AG09309 (cell line): ENCODE data around the gene MRPL36.

Experiments used
- DNase-seq: peaks from one replicate; pipeline ENCODE4 v3.0.0-alpha.2; 2010; ENCODE audit warnings: low read depth
- H3K4me3 ChIP-seq: 2 replicates; pipeline ENCODE4 v1.5.1; 2011; ENCODE audit warnings: mild to moderate bottlenecking, low read depth, low read length, moderate library complexity; ENCODE audit not compliant: control insufficient read depth
- TF ChIP-seq, protein P1 (sequence below): IDR thresholded peaks from 2 replicates; pipeline ENCODE4 v1.5.1; 2011; ENCODE audit warnings: mild to moderate bottlenecking, low read depth, low read length, inconsistent platforms; ENCODE audit not compliant: insufficient read depth, control insufficient read depth; ENCODE audit errors: missing control alignments

The MRPL36 gene

DNA sequence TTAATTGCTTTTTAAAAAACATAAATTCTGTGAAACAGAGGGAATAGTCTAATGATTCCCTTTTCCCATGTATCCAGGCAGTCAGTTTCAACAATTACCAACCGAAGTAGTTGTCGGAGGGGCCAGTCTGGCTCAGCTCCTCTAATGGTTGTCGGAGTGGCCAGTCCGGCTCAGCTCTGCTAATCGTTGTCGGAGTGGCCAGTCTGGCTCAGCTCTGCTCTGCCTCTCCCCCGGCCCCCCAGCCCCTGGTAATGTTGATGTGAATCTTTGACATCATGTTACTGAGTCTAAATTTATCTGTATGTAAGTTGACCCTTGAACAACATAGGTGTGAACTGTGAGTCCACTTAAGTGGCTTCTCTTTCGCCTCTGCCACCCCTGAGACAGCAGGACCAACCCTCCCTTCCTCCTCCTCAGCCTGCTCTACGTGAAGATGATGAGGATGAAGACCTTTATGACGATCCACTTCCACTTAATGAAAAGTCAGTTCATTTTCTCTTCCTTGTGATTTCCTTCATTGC lies 11.0 kb upstream of the MRPL36 start:
- no peak overlapping the region for H3K4me3 ChIP-seq
- TF ChIP-seq, protein P1, sequence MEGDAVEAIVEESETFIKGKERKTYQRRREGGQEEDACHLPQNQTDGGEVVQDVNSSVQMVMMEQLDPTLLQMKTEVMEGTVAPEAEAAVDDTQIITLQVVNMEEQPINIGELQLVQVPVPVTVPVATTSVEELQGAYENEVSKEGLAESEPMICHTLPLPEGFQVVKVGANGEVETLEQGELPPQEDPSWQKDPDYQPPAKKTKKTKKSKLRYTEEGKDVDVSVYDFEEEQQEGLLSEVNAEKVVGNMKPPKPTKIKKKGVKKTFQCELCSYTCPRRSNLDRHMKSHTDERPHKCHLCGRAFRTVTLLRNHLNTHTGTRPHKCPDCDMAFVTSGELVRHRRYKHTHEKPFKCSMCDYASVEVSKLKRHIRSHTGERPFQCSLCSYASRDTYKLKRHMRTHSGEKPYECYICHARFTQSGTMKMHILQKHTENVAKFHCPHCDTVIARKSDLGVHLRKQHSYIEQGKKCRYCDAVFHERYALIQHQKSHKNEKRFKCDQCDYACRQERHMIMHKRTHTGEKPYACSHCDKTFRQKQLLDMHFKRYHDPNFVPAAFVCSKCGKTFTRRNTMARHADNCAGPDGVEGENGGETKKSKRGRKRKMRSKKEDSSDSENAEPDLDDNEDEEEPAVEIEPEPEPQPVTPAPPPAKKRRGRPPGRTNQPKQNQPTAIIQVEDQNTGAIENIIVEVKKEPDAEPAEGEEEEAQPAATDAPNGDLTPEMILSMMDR = no peak

DNA sequence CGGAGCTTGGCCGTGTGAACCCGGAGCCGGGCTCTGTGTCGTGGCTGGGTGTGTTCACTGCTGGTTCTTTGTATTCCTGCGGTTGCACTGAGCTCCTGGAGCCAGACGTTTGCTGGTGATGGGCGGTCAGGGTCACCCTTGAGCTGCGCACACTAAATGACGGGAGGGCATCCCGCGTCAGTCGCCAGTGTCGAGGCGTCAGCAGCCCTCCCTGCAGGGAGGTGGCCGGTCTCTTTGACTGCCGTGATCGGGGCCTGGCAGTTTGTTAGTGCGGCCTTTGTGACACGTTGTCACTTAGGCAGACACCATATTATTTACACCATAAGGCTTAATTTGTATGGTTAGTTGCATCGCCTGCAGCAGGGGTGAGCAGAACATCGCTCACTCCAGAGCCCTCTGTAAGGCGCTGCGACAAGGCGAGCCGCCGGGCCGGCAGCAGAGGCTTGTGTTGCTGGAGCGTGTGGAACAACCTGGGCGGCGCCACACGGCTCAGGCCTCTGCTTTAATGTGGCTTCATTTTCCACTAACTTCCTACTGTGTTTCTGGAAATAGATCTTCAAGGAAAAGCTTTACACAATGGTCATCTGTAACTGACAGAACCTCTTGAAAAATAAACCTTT lies 9.9 kb upstream of the MRPL36 start:
- DNase-seq = no peak
- TF ChIP-seq, protein P1 = no peak

More for the DNA sequence above, 11.0 kb upstream of the MRPL36 start:
- no peak for DNase-seq

DNA sequence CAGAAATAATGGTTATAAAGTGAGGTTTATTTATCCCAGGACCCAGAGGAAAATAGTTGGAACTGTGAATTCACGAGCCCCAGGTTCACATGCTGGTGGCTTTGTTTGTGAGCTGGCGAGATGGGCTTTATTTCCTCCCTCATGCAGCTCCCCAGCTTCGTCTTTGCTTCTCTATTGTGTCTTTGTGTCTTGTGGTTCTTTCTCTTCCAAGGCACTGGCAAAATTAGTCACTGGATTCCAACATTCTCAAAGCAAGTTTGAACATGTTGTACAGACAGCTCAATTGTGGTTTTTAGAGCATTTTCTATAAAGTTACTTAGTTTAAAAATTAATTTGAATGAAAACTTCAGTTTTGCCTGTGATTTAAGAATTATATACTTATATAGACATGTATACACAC lies 8.8 kb upstream of the MRPL36 start:
- no peak for DNase-seq
- H3K4me3 ChIP-seq = no peak overlapping the region
- TF ChIP-seq, protein P1 = no peak

More for the DNA sequence above, 9.9 kb upstream of the MRPL36 start:
- H3K4me3 ChIP-seq = no peak overlapping the region

DNA sequence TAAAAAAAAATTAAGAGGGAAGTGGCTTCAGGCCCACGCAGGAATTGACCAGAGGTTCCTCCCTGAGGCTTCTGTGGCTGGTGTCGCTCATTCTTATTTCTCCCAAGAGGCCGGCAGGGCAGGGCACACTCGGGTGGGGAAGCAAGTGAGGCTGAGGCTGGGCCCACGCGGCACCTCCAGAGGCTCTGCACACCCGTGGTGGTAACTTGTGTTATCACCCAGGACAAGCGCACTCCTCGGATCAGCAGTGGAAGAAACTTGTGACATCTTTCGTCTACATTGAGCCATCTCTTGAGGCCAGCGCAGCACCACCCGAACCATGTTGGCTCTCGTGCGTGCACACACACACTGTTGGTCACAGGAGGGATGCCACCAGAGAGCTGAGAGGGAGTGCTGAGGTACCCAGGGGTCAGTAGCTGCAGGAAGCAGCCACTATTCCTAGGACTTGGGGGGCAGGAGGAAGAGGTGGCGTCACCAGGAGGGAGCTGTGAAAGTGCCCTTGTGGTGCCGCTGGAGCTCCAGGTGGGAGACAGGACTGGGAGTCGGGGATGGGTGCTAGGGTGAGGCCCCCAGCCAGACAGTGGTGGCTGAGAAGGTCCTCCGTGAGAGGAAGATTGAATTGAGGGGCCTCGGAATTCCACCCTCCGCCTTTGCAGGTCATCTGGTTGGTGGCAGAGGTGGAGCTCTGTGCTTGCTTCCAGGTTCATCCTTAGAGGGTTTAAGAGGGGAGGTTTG lies 8.0 kb upstream of the MRPL36 start:
- no peak for DNase-seq
- TF ChIP-seq, protein P1 = no peak
- H3K4me3 ChIP-seq = no peak overlapping the region

DNA sequence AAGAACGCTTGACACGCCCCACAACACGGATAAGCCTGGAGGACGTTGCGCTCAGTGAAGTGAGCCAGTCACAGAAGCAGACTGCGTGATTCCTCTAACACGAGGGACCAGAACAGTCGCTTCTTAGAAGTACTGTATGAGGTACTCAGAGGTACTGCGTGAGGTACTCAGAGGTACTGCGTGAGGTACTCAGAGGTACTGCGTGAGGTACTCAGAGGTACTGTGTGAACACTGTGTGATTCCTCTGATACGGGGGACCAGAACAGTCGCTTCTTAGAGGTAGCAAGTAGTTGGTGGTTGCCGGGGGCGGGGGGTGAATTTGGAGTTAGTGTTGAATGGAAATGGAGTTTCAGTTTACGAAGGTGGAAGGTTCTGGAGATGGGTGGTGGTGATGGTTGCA lies 7.3 kb upstream of the MRPL36 start:
- TF ChIP-seq, protein P1 = no peak
- H3K4me3 ChIP-seq = no peak overlapping the region

DNA sequence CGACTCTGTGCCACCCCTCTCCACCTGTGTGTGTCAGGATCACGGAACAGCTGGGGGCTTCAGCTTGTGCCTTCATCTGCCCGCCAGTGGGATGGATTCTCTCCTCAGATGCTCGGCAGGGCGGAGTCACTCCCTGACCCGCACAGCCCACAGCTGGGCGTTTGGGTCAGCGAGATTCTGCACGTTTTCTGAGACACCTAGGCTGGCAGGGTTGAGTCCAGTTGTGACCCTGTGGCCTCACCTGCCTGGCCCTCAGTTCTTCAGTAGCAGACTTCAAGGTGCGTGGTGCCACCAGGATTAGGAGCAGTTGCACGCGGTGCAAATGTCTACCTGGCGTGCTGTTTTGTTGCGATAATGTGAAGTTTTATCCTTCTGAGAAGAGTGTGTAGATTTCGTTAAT lies 6.6 kb upstream of the MRPL36 start:
- TF ChIP-seq, protein P1 = no peak
- H3K4me3 ChIP-seq = no peak overlapping the region
- no peak for DNase-seq

More for the DNA sequence above, 7.3 kb upstream of the MRPL36 start:
- no peak for DNase-seq
